CD4-positive, alpha-beta T cell treated with Interleukin-6 for 4 hours (primary cell): Measurements from ENCODE around the gene GUCY1A2.
"Not testable (repeated sequence)": the region's sequence is repeated elsewhere in the genome, so short reads cannot be mapped to it uniquely, and the experiment has no call there.

ENCODE experiments used
- DNase-seq: peaks from one replicate; pipeline ENCODE4 v3.0.0-alpha.2; 2020; ENCODE audit warnings: mixed read lengths

GUCY1A2 gene

DNA sequence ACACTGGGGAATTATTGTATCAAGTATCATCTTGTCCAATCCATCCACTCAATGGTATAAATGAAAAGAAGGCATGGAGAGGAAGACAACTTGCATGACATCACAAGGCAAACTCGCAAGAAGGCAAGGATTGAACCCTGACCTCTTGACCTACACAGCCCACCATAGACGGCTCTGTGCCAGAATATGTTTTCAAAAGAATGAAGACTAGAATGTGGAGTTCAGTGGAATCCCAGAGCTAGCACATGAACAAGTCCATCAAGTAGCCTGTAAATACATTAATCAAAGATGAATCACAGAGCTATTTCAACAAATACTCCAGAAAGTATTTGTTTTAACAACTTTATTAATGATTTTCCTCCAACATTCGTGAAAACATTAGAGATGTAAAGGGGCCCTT, 189.7 kb downstream of the GUCY1A2 start:
- DNase-seq = no peak

DNA sequence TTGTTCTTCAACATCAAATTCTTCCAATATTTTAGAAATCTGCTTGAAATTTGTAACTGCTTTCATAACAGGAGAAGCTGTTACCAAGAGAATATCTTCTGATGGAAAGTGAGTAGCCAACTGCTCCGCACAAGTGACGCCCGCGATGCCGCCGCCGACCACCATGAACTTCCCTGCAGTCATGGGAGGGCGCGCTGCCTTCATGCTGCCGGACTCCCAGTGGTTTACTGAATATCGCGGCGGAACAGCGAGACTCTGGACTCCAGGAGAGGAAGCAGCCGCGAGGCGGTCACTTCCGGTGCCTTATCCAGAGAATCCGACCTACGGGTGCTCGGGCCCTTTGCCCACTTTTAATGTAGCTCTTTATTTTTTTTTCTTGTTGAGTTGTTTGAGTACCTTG, 190.6 kb downstream of the GUCY1A2 start:
- DNase-seq = peak; percentile 1

DNA sequence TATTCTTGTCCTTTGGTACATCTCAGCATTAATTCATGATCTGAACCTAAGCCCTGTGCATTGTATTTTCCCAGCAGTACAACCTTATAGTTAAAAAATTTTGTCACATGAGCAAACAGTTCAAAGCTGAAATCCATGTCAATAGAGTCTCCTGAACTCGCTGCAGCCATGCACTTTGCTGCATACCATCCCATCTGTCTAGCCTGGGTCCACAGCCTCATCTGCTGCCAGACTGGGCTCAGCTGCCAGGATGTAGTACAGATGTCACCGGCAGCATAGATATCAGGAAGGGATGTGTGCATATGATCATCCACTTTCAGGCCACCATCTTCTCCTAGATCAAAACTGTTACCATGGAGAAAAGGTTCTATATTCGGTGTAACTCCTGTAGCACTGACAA, 191.7 kb downstream of the GUCY1A2 start:
- DNase-seq = not testable (repeated sequence)

GRCh38 chr11:106821826-106822225, 196.4 kb downstream of the GUCY1A2 start:
- no peak for DNase-seq

GRCh38 chr11:106821291-106821690, 197.0 kb downstream of the GUCY1A2 start:
- no peak for DNase-seq

DNA sequence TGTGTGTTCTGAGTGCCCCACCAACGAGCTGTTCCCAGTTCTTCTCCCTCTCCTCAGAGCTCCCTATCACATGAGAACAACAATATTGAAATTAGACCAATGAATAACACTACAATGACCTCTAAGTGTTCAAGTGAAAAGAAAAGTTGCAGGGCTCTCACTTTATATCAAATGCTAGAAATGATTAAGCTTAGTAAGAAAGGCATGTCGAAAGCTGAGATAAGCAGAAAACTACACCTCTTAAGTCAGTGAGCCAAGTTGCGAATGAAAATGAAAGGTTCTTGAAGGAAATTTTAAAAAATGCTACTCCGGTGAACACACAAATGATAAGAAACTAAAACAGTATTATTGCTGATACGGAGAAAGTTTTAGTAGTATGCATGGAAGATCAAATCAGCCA, 199.8 kb downstream of the GUCY1A2 start:
- DNase-seq = no peak

DNA sequence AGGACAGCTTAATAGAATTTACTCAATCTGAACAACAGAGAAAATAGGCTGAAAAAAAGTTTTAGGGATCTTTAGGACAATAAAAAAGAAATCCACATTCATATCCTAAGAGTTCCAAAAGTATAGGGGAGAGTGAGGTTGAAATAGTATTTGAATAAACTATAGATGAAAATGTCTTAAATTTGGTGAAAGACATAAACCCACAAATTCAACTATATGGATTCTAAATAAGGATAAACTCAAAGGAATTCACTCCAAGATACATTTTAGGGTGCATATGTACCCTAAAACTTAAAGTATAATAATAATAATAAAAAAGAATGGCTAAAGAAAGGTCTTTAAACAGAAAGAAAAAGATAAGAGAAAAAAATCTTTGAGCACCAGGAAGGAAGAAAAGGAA, 203.1 kb downstream of the GUCY1A2 start:
- DNase-seq = no peak

GRCh38 chr11:106813806-106814205, 204.5 kb downstream of the GUCY1A2 start:
- no peak for DNase-seq

GRCh38 chr11:106794058-106794457, 224.2 kb downstream of the GUCY1A2 start:
- DNase-seq = no peak

DNA sequence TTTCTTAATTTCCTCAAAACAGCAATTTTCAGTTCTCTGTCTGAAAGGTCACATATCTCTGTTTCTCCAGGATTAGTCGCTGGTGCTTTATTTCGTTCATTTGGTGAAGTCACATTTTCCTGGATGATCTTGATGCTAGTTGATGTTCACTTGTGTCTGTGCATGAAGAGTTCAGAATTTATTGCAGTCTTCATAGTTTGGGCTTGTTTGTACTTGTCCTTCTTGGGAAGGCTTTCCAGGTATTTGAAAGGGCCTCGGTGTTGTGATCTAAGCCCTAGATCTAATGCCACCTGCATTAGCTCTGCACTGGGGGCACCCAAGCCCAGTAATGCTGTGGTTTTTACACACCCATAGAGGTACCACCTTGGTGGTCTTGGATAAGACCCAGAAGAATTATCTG, 228.9 kb downstream of the GUCY1A2 start:
- DNase-seq = no peak

- no peak for DNase-seq
These were observed 230.8 kb downstream of the GUCY1A2 start for GRCh38 chr11:106787454-106787853.

DNA sequence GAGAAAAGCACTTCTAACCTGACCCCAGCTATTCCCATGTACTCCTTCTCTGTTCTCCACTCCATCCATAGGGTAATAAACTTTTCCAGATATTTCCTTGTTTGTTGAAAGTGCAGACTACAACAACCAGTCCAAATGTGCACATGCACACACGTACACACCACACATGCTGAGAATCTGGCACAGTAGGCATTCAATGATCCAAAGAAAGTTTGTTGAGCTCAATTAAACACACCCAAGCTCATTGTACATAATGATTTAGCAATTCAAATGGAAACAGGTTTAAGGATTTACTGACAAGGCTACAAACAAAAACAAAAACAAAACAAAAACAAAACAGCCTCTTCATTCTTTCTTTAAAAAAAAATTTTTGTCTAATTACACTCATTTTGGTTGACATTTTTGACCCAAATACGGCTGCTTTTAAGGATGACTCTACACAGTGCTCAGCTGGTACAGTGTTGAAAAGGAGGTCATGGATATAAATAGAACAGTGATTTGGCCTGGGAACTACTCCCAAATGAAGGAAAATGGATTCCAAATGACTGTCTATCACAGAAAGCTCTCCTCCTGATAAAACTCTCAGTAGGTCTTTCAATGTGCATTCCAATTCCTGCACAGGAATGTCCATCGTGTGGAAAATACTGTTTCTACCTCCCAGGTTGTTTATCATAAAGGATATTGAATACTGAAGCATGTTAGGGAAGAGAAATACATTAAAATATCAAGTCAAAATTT, 232.2 kb downstream of the GUCY1A2 start:
- DNase-seq = no peak

DNA sequence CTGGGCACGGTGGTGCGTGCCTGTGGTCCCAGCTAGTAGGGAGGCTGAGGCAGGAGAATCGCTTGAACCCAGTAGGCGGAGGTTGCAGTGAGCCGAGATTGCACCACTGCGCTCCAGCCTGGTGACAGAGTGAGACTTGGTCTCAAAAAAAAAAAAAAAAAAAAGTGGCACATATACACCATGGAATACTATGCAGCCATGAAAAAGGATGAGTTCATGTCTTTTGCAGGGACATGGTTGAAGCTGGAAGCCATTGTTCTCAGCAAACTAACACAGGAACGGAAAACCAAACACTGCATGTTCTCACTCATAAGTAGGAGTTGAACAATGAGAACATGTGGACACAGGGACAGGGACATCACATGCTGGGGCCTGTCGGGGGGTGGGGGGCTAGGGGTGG, 241.0 kb downstream of the GUCY1A2 start:
- DNase-seq = not testable (repeated sequence)

GRCh38 chr11:106770489-106771085, 247.7 kb downstream of the GUCY1A2 start:
- no peak for DNase-seq

DNA sequence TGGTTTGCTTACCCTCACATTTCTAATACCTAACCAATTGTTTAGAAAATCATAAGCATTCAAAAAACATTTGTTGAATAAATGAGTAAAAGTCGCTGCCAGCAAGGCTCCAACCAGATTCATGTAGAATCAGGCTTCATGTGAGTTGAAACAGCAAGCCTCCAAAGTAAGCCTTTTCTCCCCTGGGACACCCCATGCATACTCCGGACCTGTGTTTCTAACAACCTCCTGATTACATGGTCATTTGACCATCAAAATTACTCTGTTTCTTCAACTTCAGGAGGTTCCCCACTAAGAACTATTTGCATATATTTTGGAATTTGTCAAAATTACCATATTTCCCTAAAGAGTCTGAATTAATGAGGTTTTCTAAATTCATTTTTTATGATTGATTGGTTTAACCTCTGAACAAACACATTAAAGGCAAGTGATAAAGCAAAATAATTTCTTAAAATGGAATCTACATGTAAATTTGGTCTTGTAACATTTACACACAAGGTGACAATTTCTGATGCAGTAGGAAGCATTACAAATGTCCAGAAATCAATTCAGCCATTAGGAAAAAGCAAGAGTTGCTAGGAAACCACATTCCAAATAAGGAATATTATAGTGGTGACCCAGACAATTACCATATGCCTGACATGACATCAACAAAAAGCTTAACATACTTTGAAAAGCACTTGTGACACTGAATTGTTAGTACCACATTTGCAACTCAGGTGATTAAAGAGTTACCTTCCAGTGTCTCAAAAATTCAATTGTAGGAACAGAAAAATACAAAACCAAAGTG, 252.6 kb downstream of the GUCY1A2 start:
- DNase-seq = no peak

GRCh38 chr11:106763501-106763900, 254.8 kb downstream of the GUCY1A2 start:
- no peak for DNase-seq

DNA sequence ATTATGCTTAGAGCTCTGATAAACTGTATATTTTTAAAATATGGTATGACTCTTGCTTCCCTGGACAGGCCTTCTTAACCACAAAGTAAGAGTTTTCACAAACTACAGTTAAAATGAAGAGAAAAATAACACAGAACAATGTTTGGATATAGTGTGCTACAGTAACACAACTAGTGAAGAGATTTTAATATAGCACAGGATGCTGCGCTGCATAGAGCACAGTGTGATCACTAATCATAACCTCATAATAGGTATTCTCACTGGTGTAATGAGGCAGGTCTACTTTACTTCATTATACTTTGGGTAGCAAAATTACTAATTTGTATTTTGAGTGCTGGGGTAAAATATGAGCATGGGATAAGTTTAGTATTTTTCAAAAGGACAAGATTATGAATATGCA, 256.5 kb downstream of the GUCY1A2 start:
- DNase-seq = no peak

DNA sequence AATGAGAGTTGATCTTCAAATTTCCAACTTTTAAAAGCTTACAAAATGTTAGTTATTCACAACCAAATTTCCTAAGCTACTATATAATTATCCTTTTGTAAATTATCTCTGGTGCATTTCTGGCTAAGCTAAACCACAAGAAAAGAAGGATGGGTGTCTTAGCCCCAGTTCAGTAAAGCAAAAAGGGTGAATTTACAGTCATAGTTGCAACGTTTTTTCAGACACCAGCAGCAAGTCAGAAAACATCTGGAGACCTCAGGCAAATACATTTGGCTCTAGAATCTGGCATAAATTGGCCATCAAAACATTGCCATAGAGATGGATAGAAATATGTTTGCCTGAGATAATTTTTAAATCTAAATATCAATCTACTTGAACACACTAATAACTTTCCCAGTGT, 257.0 kb downstream of the GUCY1A2 start:
- no peak for DNase-seq

DNA sequence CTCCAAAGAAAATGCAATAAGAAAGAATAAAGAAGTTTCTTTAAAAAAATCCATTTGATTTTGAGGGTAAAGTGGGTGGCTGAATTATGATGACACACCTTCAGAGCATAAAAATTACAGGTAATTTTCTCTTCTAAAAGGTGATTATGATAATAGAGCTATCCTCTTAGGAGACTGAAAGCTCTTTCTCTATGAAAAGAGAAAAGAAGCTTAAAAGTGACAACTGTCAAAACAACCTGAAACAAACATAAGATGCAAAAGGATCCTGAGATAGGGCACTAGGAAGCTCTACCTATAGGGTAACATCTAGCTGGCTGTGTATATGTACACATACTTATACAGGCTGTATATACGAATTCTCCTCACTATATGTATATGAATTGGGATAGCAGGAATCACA, 270.2 kb downstream of the GUCY1A2 start:
- no peak for DNase-seq

GRCh38 chr11:106745941-106746340, 272.3 kb downstream of the GUCY1A2 start:
- no peak for DNase-seq

DNA sequence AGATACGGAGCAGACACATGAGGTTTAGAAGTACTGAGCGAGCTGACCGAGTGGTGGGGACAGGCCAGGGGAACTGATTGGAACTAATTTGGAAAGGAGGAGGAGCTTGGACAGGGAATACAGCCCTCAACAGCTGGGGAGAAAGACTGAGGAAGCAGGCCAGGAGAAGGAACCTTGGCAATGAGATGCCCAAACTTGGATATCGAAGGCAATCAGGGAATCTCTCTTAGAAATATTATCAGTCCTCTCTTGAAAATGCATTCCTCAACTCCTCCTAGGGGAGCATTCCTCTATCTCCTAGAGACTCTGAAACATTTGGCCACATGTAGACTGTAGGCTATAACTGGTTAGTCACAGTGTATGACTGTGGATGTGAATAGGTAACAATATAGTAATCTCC, 284.6 kb downstream of the GUCY1A2 start:
- DNase-seq = no peak

- DNase-seq = no peak
These were observed 289.4 kb downstream of the GUCY1A2 start for GRCh38 chr11:106728859-106729258.

DNA sequence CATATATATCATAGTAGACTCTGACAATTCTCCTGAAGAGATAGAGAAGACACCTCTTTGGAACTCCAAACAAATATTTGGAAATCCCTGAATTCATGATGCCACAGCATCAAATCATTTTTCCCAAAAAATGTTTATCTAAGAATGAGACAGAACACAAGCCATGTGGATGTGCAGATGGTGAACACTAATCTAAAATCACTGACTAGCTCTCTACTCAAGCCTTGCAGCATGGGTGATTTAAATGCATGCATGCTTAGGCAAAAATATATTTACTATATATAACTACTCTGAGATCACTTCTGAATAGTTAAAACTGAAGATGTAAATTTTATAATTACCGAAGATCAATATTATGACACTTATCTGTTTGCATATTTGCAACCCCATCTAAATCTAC, 289.9 kb downstream of the GUCY1A2 start:
- DNase-seq = no peak

GRCh38 chr11:106727256-106727655, 291.0 kb downstream of the GUCY1A2 start:
- no peak for DNase-seq
